ENCODE measurements around the gene PAQR8.

Gene PAQR8

DNA sequence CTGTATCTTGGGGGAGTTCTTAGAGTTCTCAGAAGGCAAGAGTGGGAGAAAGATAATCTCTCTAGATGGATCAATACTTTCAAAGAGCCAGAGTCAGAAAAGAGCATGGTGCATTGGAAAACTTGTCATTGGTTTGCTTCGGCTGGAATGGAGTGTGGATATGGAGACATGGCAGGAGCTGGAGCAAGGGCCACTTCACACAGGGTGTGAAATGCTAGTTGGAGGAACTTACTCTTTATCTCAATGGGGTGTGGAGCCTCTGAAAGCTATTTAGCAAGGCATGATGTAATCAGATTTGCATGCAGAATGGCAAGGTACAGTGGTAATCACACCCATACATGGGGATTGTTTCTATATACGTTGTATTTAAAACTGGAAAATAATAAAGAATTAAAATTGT, 31.5 kb upstream of the PAQR8 start:
- H3K27ac ChIP-seq (ENCODE audit: low read depth, low read length, severe bottlenecking) = no peak overlapping the region

GRCh38 chr6:52331793-52332457, 30.0 kb upstream of the PAQR8 start:
- Histone ChIP-seq H3K4me3 (ENCODE audit: extremely low read depth, insufficient read depth, low read length, poor library complexity, severe bottlenecking) (no peak overlapping the region), H3K4me1 (ENCODE audit: control insufficient read depth, insufficient read depth, low read length, poor library complexity, severe bottlenecking) (peaks cover 3% of the 10 kb centered on the region), H3K36me3 (ENCODE audit: control insufficient read depth, insufficient read depth, low read length) (no peaks in the 10 kb centered on the region), H3K9me3 (ENCODE audit: control insufficient read depth, low read length) (no peaks in the 10 kb centered on the region), H3K27ac (ENCODE audit: low read depth, low read length, severe bottlenecking) (no peak overlapping the region)
- 84 to 90% methylated on average over 4 of the region's 4 CpGs for WGBS, 2 experiments (ENCODE audit: insufficient coverage in 2 of 2)

More for the DNA sequence above, 31.5 kb upstream of the PAQR8 start:
- peaks cover 10% of the 10 kb centered on the region for H3K4me1 ChIP-seq (ENCODE audit: control insufficient read depth, insufficient read depth, low read length, poor library complexity, severe bottlenecking)
- WGBS, 2 experiments (ENCODE audit: insufficient coverage in 2 of 2) = 50 to 86% methylated on average over 1 of the region's 2 CpGs
- H3K9me3 ChIP-seq (ENCODE audit: control insufficient read depth, low read length) = no peaks in the 10 kb centered on the region
- H3K4me3 ChIP-seq (ENCODE audit: extremely low read depth, insufficient read depth, low read length, poor library complexity, severe bottlenecking) = no peak overlapping the region
- no peaks in the 10 kb centered on the region for H3K36me3 ChIP-seq (ENCODE audit: control insufficient read depth, insufficient read depth, low read length)

DNA sequence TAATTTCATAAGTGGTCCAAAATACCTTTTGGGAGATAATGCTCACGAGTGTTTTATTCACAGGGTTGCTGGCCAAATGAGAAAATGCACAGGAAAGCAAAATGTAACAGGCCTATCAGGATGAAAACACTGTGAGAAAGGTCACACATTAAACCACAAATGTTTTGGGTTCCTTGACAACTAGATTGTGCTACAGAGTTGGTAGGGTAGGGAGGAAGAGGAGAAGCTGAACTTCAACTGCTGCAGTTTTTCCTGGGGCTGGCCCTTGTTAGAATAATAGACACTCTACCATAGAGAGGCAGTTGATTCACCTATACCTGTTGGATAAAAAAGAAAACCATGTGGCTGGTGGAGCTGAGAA, 28.1 kb upstream of the PAQR8 start:
- no peak overlapping the region for H3K27ac ChIP-seq (ENCODE audit: low read depth, low read length, severe bottlenecking)
- H3K4me3 ChIP-seq (ENCODE audit: extremely low read depth, insufficient read depth, low read length, poor library complexity, severe bottlenecking) = no peak overlapping the region
- 86 to 100% methylated on average over 1 of the region's 1 CpG for WGBS, 2 experiments (ENCODE audit: insufficient coverage in 2 of 2)
- no peaks in the 10 kb centered on the region for H3K9me3 ChIP-seq (ENCODE audit: control insufficient read depth, low read length)
- no peaks in the 10 kb centered on the region for H3K36me3 ChIP-seq (ENCODE audit: control insufficient read depth, insufficient read depth, low read length)
- peaks cover 3% of the 10 kb centered on the region for H3K4me1 ChIP-seq (ENCODE audit: control insufficient read depth, insufficient read depth, low read length, poor library complexity, severe bottlenecking)

DNA sequence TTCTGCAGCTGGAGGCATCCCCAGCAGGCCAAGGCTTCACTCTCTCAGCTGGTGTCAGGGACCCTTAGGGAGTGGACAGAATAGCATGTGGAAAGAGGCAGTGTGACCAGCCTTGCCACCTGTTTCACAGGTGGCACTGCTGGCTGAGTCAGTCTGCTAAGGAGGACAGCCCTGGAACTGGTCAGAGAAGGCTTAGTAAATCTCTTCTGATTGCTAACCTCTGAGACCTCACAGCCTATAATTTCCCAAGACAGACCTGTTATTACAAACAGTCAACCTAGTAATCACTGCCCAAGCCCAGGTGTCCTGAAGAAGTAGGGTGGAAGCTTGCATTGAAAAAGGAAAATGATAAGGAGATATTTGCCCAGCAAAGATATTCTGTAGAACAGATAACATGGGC, 26.4 kb upstream of the PAQR8 start:
- Histone ChIP-seq H3K4me3 (ENCODE audit: extremely low read depth, insufficient read depth, low read length, poor library complexity, severe bottlenecking) (no peak overlapping the region), H3K4me1 (ENCODE audit: control insufficient read depth, insufficient read depth, low read length, poor library complexity, severe bottlenecking) (no peaks in the 10 kb centered on the region), H3K9me3 (ENCODE audit: control insufficient read depth, low read length) (no peaks in the 10 kb centered on the region), H3K27ac (ENCODE audit: low read depth, low read length, severe bottlenecking) (no peak overlapping the region), H3K36me3 (ENCODE audit: control insufficient read depth, insufficient read depth, low read length) (no peaks in the 10 kb centered on the region)

GRCh38 chr6:52336919-52337561, 24.9 kb upstream of the PAQR8 start:
- Histone ChIP-seq H3K27ac (ENCODE audit: low read depth, low read length, severe bottlenecking) (no peak overlapping the region), H3K4me3 (ENCODE audit: extremely low read depth, insufficient read depth, low read length, poor library complexity, severe bottlenecking) (no peak overlapping the region), H3K9me3 (ENCODE audit: control insufficient read depth, low read length) (no peaks in the 10 kb centered on the region), H3K36me3 (ENCODE audit: control insufficient read depth, insufficient read depth, low read length) (no peaks in the 10 kb centered on the region), H3K4me1 (ENCODE audit: control insufficient read depth, insufficient read depth, low read length, poor library complexity, severe bottlenecking) (no peaks in the 10 kb centered on the region)
- 90 to 98% methylated on average over 2 to 4 of the region's 6 CpGs for WGBS, 2 experiments (ENCODE audit: insufficient coverage in 2 of 2)

- WGBS, 2 experiments (ENCODE audit: insufficient coverage in 2 of 2) = 86 to 87% methylated on average over 3 to 5 of the region's 5 CpGs
- H3K9me3 ChIP-seq (ENCODE audit: control insufficient read depth, low read length) = no peaks in the 10 kb centered on the region
These were observed 24.2 kb upstream of the PAQR8 start for GRCh38 chr6:52337633-52338290.

GRCh38 chr6:52340603-52340880, 21.4 kb upstream of the PAQR8 start:
- Histone ChIP-seq H3K27ac (ENCODE audit: low read depth, low read length, severe bottlenecking) (peak overlapping the region; percentile 20), H3K4me3 (ENCODE audit: extremely low read depth, insufficient read depth, low read length, poor library complexity, severe bottlenecking) (no peak overlapping the region), H3K36me3 (ENCODE audit: control insufficient read depth, insufficient read depth, low read length) (no peaks in the 10 kb centered on the region), H3K9me3 (ENCODE audit: control insufficient read depth, low read length) (no peaks in the 10 kb centered on the region), H3K4me1 (ENCODE audit: control insufficient read depth, insufficient read depth, low read length, poor library complexity, severe bottlenecking) (no peaks in the 10 kb centered on the region)

More at GRCh38 chr6:52337633-52338290, 24.2 kb upstream of the PAQR8 start:
- no peaks in the 10 kb centered on the region for H3K36me3 ChIP-seq (ENCODE audit: control insufficient read depth, insufficient read depth, low read length)
- H3K27ac ChIP-seq (ENCODE audit: low read depth, low read length, severe bottlenecking) = no peak overlapping the region
- H3K4me3 ChIP-seq (ENCODE audit: extremely low read depth, insufficient read depth, low read length, poor library complexity, severe bottlenecking) = no peak overlapping the region
- no peaks in the 10 kb centered on the region for H3K4me1 ChIP-seq (ENCODE audit: control insufficient read depth, insufficient read depth, low read length, poor library complexity, severe bottlenecking)

DNA sequence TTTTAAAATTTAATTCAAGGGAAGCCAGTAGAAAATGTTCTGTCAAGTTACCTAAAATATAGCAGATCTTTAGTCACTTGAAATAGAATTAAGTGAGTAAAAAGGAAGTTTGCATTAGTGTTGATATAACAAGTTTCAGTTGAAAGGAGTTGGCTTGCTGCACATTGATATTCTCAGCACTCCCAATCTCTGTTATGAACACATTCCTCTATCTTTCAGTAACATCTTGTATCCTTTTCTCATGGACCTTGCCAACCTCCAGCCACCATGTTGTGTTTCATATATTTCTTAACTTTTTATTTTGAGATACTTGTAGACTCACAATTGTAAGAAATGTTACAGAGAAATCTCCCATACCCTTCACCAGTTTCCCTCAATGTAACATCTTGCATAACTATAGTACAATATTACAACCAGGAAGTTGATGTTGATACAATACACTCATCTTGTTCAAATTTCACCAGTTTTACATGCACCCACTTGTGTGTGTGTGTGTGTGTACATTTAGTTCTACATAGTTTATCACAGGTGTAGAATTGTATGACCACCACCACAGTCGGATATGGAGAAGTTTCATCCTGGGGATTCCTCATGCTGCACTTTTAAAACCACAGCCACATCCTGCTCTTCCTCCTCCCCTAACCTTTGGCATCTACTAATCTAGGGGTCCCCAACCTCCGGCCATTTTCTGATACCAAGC, 20.2 kb upstream of the PAQR8 start:
- no peaks in the 10 kb centered on the region for H3K4me1 ChIP-seq (ENCODE audit: control insufficient read depth, insufficient read depth, low read length, poor library complexity, severe bottlenecking)
- H3K36me3 ChIP-seq (ENCODE audit: control insufficient read depth, insufficient read depth, low read length) = no peaks in the 10 kb centered on the region
- no peak overlapping the region for H3K27ac ChIP-seq (ENCODE audit: low read depth, low read length, severe bottlenecking)
- 83 to 100% methylated on average over 1 to 2 of the region's 2 CpGs for WGBS, 2 experiments (ENCODE audit: insufficient coverage in 2 of 2)
- H3K9me3 ChIP-seq (ENCODE audit: control insufficient read depth, low read length) = no peaks in the 10 kb centered on the region
- no peak overlapping the region for H3K4me3 ChIP-seq (ENCODE audit: extremely low read depth, insufficient read depth, low read length, poor library complexity, severe bottlenecking)

GRCh38 chr6:52345311-52345710, 16.6 kb upstream of the PAQR8 start:
- no peak overlapping the region for H3K27ac ChIP-seq (ENCODE audit: low read depth, low read length, severe bottlenecking)
- H3K4me3 ChIP-seq (ENCODE audit: extremely low read depth, insufficient read depth, low read length, poor library complexity, severe bottlenecking) = no peak overlapping the region
- 89 to 100% methylated on average over 1 of the region's 1 CpG for WGBS, 2 experiments (ENCODE audit: insufficient coverage in 2 of 2)
- no peaks in the 10 kb centered on the region for H3K36me3 ChIP-seq (ENCODE audit: control insufficient read depth, insufficient read depth, low read length)
- no peaks in the 10 kb centered on the region for H3K4me1 ChIP-seq (ENCODE audit: control insufficient read depth, insufficient read depth, low read length, poor library complexity, severe bottlenecking)
- no peaks in the 10 kb centered on the region for H3K9me3 ChIP-seq (ENCODE audit: control insufficient read depth, low read length)

GRCh38 chr6:52346503-52346902, 15.4 kb upstream of the PAQR8 start:
- no peak overlapping the region for H3K27ac ChIP-seq (ENCODE audit: low read depth, low read length, severe bottlenecking)
- 82 to 100% methylated on average over 1 of the region's 2 CpGs for WGBS, 2 experiments (ENCODE audit: insufficient coverage in 2 of 2)
- H3K36me3 ChIP-seq (ENCODE audit: control insufficient read depth, insufficient read depth, low read length) = no peaks in the 10 kb centered on the region
- no peaks in the 10 kb centered on the region for H3K4me1 ChIP-seq (ENCODE audit: control insufficient read depth, insufficient read depth, low read length, poor library complexity, severe bottlenecking)
- no peak overlapping the region for H3K4me3 ChIP-seq (ENCODE audit: extremely low read depth, insufficient read depth, low read length, poor library complexity, severe bottlenecking)
- no peaks in the 10 kb centered on the region for H3K9me3 ChIP-seq (ENCODE audit: control insufficient read depth, low read length)

DNA sequence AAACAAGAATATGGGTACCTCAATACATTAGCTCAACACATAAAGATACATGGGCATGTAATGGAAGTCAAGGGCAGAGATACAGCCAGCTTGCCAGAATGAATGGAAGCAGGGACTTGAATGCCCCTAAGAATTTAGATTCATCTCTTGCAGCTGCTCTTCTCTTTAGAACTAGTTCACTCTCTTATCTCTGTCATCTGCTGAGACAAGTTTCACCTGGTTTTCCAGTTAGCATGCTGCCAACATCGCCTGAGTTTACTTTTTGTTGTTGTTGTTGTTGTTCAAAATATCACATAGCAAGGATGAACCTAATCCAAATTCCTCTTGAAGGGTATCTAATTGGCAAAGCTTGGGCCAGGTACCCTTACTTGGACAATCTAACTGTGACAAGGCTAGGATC, 14.1 kb upstream of the PAQR8 start:
- H3K36me3 ChIP-seq (ENCODE audit: control insufficient read depth, insufficient read depth, low read length) = no peaks in the 10 kb centered on the region
- H3K27ac ChIP-seq (ENCODE audit: low read depth, low read length, severe bottlenecking) = no peak overlapping the region
- no CpG with 5 or more reads among the region's 1 CpG for WGBS, 2 experiments (ENCODE audit: insufficient coverage in 2 of 2)
- H3K4me3 ChIP-seq (ENCODE audit: extremely low read depth, insufficient read depth, low read length, poor library complexity, severe bottlenecking) = no peak overlapping the region
- H3K4me1 ChIP-seq (ENCODE audit: control insufficient read depth, insufficient read depth, low read length, poor library complexity, severe bottlenecking) = peaks cover 10% of the 10 kb centered on the region
- H3K9me3 ChIP-seq (ENCODE audit: control insufficient read depth, low read length) = no peaks in the 10 kb centered on the region

Data from mesodermal cell (in vitro differentiated cells).